IMR-90 (cell line): Measurements from ENCODE around the gene MSI2. TPM values are rescaled to one million over a fixed set of nuclear protein-coding genes. Genes with fewer than 3 reads are reported as not detected.

Experiments
- ATAC-seq: fragments of 200-7000 bp; cut with Tn5 transposase; 2 replicates; pipeline ENCODE4 v1.9.1; 2020; ENCODE audit warnings: low read depth, mild to moderate bottlenecking, moderate library complexity
- BruUV-seq: library from RNA; stranded (reverse); fragments of 400-500 nt; replicated peaks from 2 replicates; lab custom pipeline; 2021; lab: Mats Ljungman, UMichigan
- CTCF ChIA-PET: fragments of 300-600 bp; formaldehyde crosslinking; extraction: SDS; loops from one replicate; lab custom pipeline; 2021; ENCODE audit warnings: antibody characterized with exemption; lab: Yijun Ruan, JAX
- POLR2A ChIA-PET: fragments of 300-600 bp; sonication (Branson Sonifier 250); formaldehyde crosslinking; loops from one replicate; lab custom pipeline; 2022; ENCODE audit warnings: antibody characterized with exemption; ENCODE audit not compliant: unreplicated experiment; lab: Charles Lee
- DNase-seq: peaks from one replicate; pipeline ENCODE4 v3.0.0; 2013
- H2AFZ ChIP-seq: replicated peaks from 2 replicates; pipeline ENCODE3; 2013; ENCODE audit warnings: low read length, mild to moderate bottlenecking; ENCODE audit not compliant: poor library complexity
- H2AK5ac ChIP-seq: 2 replicates; pipeline ENCODE4 v1.6.1; 2013; ENCODE audit warnings: low read depth, low read length, inconsistent platforms
- H2AK9ac ChIP-seq: replicated peaks from 2 replicates; pipeline ENCODE3; 2013; ENCODE audit warnings: mild to moderate bottlenecking, low read depth, low read length, moderate library complexity; ENCODE audit not compliant: poor library complexity
- H2BK120ac ChIP-seq: 2 replicates; pipeline ENCODE4 v1.6.1; 2013; ENCODE audit warnings: low read depth, low read length, inconsistent platforms
- H2BK15ac ChIP-seq: 3 replicates; pipeline ENCODE4 v1.6.1; 2013; ENCODE audit warnings: low read depth, low read length, inconsistent platforms
- H2BK20ac ChIP-seq: 2 replicates; pipeline ENCODE4 v1.6.1; 2013; ENCODE audit warnings: low read depth, mild to moderate bottlenecking, inconsistent platforms, low read length, moderate library complexity
- H2BK5ac ChIP-seq: 2 replicates; pipeline ENCODE4 v1.6.1; 2013; ENCODE audit warnings: mild to moderate bottlenecking, low read depth, low read length, inconsistent platforms; ENCODE audit not compliant: poor library complexity, severe bottlenecking
- H3K14ac ChIP-seq: replicated peaks from 2 replicates; pipeline ENCODE4 v1.6.1; 2013; ENCODE audit warnings: low read depth, low read length, inconsistent platforms
- H3K18ac ChIP-seq: 2 replicates; pipeline ENCODE4 v1.6.1; 2013; ENCODE audit warnings: low read depth, low read length, control low read depth
- H3K23ac ChIP-seq: 2 replicates; pipeline ENCODE4 v1.6.1; 2013; ENCODE audit warnings: low read depth, low read length, inconsistent platforms
- H3K27ac ChIP-seq: 2 replicates; pipeline ENCODE4 v1.5.1; 2013; ENCODE audit warnings: mild to moderate bottlenecking, control low read depth, low read length; ENCODE audit not compliant: insufficient read depth
- H3K27me3 ChIP-seq: 2 replicates; pipeline ENCODE4 v1.6.1; 2013; ENCODE audit warnings: low read length; ENCODE audit not compliant: control insufficient read depth, insufficient read depth
- H3K36me3 ChIP-seq: 2 replicates; pipeline ENCODE4 v1.6.1; 2013; ENCODE audit warnings: low read length, mixed read lengths; ENCODE audit not compliant: control insufficient read depth, insufficient read depth
- H3K4ac ChIP-seq: 2 replicates; pipeline ENCODE4 v1.6.1; 2013; ENCODE audit warnings: low read depth, low read length, inconsistent platforms
- H3K4me1 ChIP-seq: 2 replicates; pipeline ENCODE4 v1.6.1; 2013; ENCODE audit warnings: low read length, mixed read lengths; ENCODE audit not compliant: control insufficient read depth, insufficient read depth
- H3K4me2 ChIP-seq: 2 replicates; pipeline ENCODE4 v1.6.1; 2013; ENCODE audit warnings: low read depth, mild to moderate bottlenecking, control low read depth, low read length, moderate library complexity
- H3K4me3 ChIP-seq: 2 replicates; pipeline ENCODE4 v1.5.1; 2013; ENCODE audit warnings: low read depth, mild to moderate bottlenecking, control low read depth, low read length, moderate library complexity; ENCODE audit not compliant: insufficient read depth
- H3K56ac ChIP-seq: 2 replicates; pipeline ENCODE4 v1.6.1; 2013; ENCODE audit warnings: low read length, inconsistent platforms; ENCODE audit not compliant: insufficient read depth; ENCODE audit errors: extremely low read depth
- H3K79me1 ChIP-seq, 2 experiments: 2 replicates each; pipeline ENCODE4 v1.6.1; 2013; ENCODE audit warnings: low read length in 2 of 2, inconsistent platforms in 1 of 2, low read depth in 1 of 2
- H3K9ac ChIP-seq: 2 replicates; pipeline ENCODE4 v1.6.1; 2013; ENCODE audit warnings: low read depth, low read length, control low read depth
- H3K9me1 ChIP-seq: 2 replicates; pipeline ENCODE4 v1.6.1; 2013; ENCODE audit warnings: low read length, inconsistent platforms; ENCODE audit not compliant: insufficient read depth
- H3K9me3 ChIP-seq: 2 replicates; pipeline ENCODE4 v1.6.1; 2013; ENCODE audit warnings: low read length; ENCODE audit not compliant: control insufficient read depth, insufficient read depth
- H4K20me1 ChIP-seq: 2 replicates; pipeline ENCODE4 v1.6.1; 2013; ENCODE audit warnings: low read length, inconsistent platforms; ENCODE audit not compliant: insufficient read depth
- H4K5ac ChIP-seq: 2 replicates; pipeline ENCODE4 v1.6.1; 2013; ENCODE audit warnings: mild to moderate bottlenecking, low read depth, low read length, control low read depth
- H4K8ac ChIP-seq, 2 experiments: 2 replicates each; pipeline ENCODE4 v1.6.1; 2013; ENCODE audit warnings: low read depth in 2 of 2, low read length in 2 of 2, control low read depth in 1 of 2, inconsistent platforms in 1 of 2
- H4K91ac ChIP-seq: 2 replicates; pipeline ENCODE4 v1.6.1; 2013; ENCODE audit warnings: low read depth, low read length, inconsistent platforms; ENCODE audit not compliant: insufficient read depth
- CEBPB ChIP-seq: IDR thresholded peaks from 2 replicates; pipeline ENCODE4 v1.6.1; 2012; ENCODE audit warnings: low read depth, low read length, improper control_type of control experiment
- RCOR1 ChIP-seq: IDR thresholded peaks from 2 replicates; pipeline ENCODE4 v1.6.1; 2012; ENCODE audit warnings: mild to moderate bottlenecking, low read length, improper control_type of control experiment; ENCODE audit not compliant: insufficient replicate concordance
- WGBS, 2 experiments: methylation state at CpG; one replicate each; pipeline versions ENCODE4 v1.1.5 to v1.1.7; 2013; ENCODE audit warnings: missing lambda C conversion rate in 2 of 2; ENCODE audit not compliant: insufficient read length in 1 of 2; ENCODE audit errors: extremely low coverage in 2 of 2; 5-methylcytosine and 5-hydroxymethylcytosine counted together
- dilution Hi-C: fragments of 300-500 bp; cut with HindIII; formaldehyde crosslinking; loops from one replicate; pipeline ENCODE4 v1.14.3; 2018; ENCODE audit warnings: low sequenced_read_pairs; ENCODE audit not compliant: unreplicated experiment
- in situ Hi-C: fragments of 300-500 bp; cut with MboI; formaldehyde crosslinking; loops from 3 replicates; pipeline ENCODE4 v1.14.3; 2019; ENCODE audit warnings: low sequenced_read_pairs, inconsistent platforms, mixed read lengths
- intact Hi-C: fragments of 100-400 bp; cut with micrococcal nuclease; formaldehyde crosslinking; loops from 2 replicates; pipeline ENCODE4 v1.10.0; 2022
- polyA plus RNA-seq, 3 experiments: library from polyadenylated mRNA; depleted of rRNA; stranded (reverse); fragments of >200 nt; gene quantifications; 2 replicates each; pipeline ENCODE4 v1.2.3, GENCODE V29; 2012; ENCODE audit warnings: low replicate concordance in 1 of 3
- total RNA-seq: library from RNA; depleted of rRNA; stranded (reverse); fragments of >200 nt; gene quantifications from 2 replicates; pipeline ENCODE4 v1.2.3, GENCODE V29; 2012
- TF ChIP-seq, protein P1 (sequence below): fragments of 150-350 bp; IDR thresholded peaks from 2 replicates; pipeline ENCODE4 v1.6.1; 2016; ENCODE audit warnings: low read depth, mild to moderate bottlenecking, low read length, moderate library complexity, borderline replicate concordance

The MSI2 gene
- total and polyA plus RNA-seq, 2 of the 4 experiments (the other 2 are of a cell fraction), result 13.0 to 16.0 TPM

GRCh38 chr17:57305144-57305728 is 48.9 kb downstream of the MSI2 start:
- Histone ChIP-seq H2AK5ac (no peak overlapping the region), H2BK120ac (no peak overlapping the region), H3K9ac (no peak overlapping the region), H3K4me3 (no peak overlapping the region), H3K14ac (no peak overlapping the region), H4K8ac (no peak overlapping the region), H4K20me1 (no peaks in the 10 kb centered on the region), H3K4me2 (no peak overlapping the region), H3K18ac (no peak overlapping the region), H3K4ac (no peak overlapping the region), H3K9me1 (peaks cover 3% of the 10 kb centered on the region; the same call in 1 of the 2 replicates), H3K9me3 (no peaks in the 10 kb centered on the region), H2BK15ac (no peak overlapping the region), H2BK20ac (no peak overlapping the region), H3K79me1 (0 out of 4 replicates have a peak, but pooled peaks cover 0 to 3% of the 10 kb centered on the region in 2 experiments), H3K36me3 (0 out of 2 replicates have a peak, but pooled peaks cover 4% of the 10 kb centered on the region), H4K5ac (no peak overlapping the region), H2BK5ac (no peak overlapping the region), H3K56ac (no peak overlapping the region), H3K27me3 (no peaks in the 10 kb centered on the region), H3K4me1 (no peaks in the 10 kb centered on the region), H2AFZ (no peak overlapping the region), H3K23ac (no peak overlapping the region), H4K91ac (no peak overlapping the region), H3K27ac (no peak overlapping the region), H2AK9ac (no peak overlapping the region)
- POLR2A ChIA-PET, result no interaction called here
- ATAC-seq (no peak), DNase-seq (no peak)
- intact Hi-C loops, result no loop called here
- in situ Hi-C loops, result no loop called here
- CTCF ChIA-PET, result no interaction called here
- 87% methylated on average over 6 of the region's 13 CpGs; no CpG with 5 or more reads in 1 of the 2 experiments for WGBS, 2 experiments
- TF ChIP-seq CEBPB (no peak), RCOR1 (no peak)
- TF ChIP-seq, protein P1, sequence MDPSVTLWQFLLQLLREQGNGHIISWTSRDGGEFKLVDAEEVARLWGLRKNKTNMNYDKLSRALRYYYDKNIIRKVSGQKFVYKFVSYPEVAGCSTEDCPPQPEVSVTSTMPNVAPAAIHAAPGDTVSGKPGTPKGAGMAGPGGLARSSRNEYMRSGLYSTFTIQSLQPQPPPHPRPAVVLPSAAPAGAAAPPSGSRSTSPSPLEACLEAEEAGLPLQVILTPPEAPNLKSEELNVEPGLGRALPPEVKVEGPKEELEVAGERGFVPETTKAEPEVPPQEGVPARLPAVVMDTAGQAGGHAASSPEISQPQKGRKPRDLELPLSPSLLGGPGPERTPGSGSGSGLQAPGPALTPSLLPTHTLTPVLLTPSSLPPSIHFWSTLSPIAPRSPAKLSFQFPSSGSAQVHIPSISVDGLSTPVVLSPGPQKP, result no peak
- dilution Hi-C loops, result no loop called here
- no TSS peak for BruUV-seq
